Transverse colon (tissue), 4 donors: Measurements from ENCODE around the gene ZDHHC14. TPM values are rescaled to one million over a fixed set of nuclear protein-coding genes. Genes with fewer than 3 reads are reported as not detected.

ENCODE experiments used
- DNase-seq: peaks from one replicate; pipeline ENCODE4 v3.0.0-alpha.2; 2019
- H3K27ac ChIP-seq, 4 donors: fragments of 200-600 bp; sonication (generic); 2 replicates each; pipeline ENCODE4 v1.5.1; 2016 to 2018; ENCODE audit warnings: inconsistent platforms in 4 of 4
- H3K27me3 ChIP-seq: fragments of 200-600 bp; sonication (generic); 2 replicates; pipeline ENCODE4 v1.5.1; 2017; ENCODE audit warnings: inconsistent platforms
- H3K36me3 ChIP-seq, 4 donors: fragments of 200-600 bp; sonication (generic); 2 replicates each; pipeline ENCODE4 v1.5.1; 2017 to 2019; ENCODE audit warnings: inconsistent platforms in 4 of 4
- H3K4me1 ChIP-seq, 4 donors: fragments of 200-600 bp; sonication (generic); 2 replicates each; pipeline ENCODE4 v1.5.1; 2017 to 2020; ENCODE audit warnings: inconsistent platforms in 4 of 4
- H3K4me3 ChIP-seq, 4 donors: fragments of 200-600 bp; sonication (generic); 1 replicate in 1 of 4; 2 replicates in 3 of 4; pipeline versions ENCODE4 v1.5.1 to v1.6.1; 2017 to 2019; ENCODE audit warnings: inconsistent platforms in 4 of 4
- H3K9me3 ChIP-seq, 2 donors: fragments of 200-600 bp; sonication (generic); 2 replicates each; pipeline ENCODE4 v1.5.1; 2017 to 2019; ENCODE audit warnings: inconsistent platforms in 2 of 2
- EP300 ChIP-seq: sonication (generic); formaldehyde crosslinking; IDR thresholded peaks from one replicate; pipeline ENCODE4 v1.6.1; 2017; ENCODE audit warnings: antibody characterized with exemption, low read depth
- POLR2A ChIP-seq: fragments of 450-650 bp; IDR thresholded peaks from one replicate; pipeline ENCODE4 v1.6.1; 2016; ENCODE audit warnings: antibody characterized with exemption, mild to moderate bottlenecking, moderate library complexity
- POLR2AphosphoS5 ChIP-seq, 3 donors: sonication (generic); formaldehyde crosslinking; IDR thresholded peaks; one replicate each; pipeline ENCODE4 v1.6.1; 2016; ENCODE audit warnings: antibody characterized with exemption in 3 of 3
- WGBS, 2 donors: methylation state at CpG; one replicate each; pipeline ENCODE4 v1.1.5; 2018; ENCODE audit warnings: low coverage in 1 of 2; 5-methylcytosine and 5-hydroxymethylcytosine counted together
- in situ Hi-C, 4 donors: fragments of 200-750 bp; cut with MboI; loops; one replicate each; pipeline versions ENCODE4 v1.15.0 to v1.15.1; 2017; ENCODE audit warnings: low sequenced_read_pairs in 3 of 4, low pct_ligation_motif_present in 1 of 4, low pct_unique_long_range_greater_than_20kb in 1 of 4
- intact Hi-C: fragments of 100-400 bp; cut with DNase I; formaldehyde crosslinking; loops from one replicate; pipeline ENCODE4 v1.15.1; 2023; ENCODE audit warnings: low total_unique reads
- total RNA-seq, 4 donors: library from RNA; depleted of rRNA; stranded (reverse); fragments of >200 nt; gene quantifications; one replicate each; pipeline ENCODE4 v1.1.0, GENCODE V29; 2016
- TF ChIP-seq, protein P1 (sequence below), 5 experiments: fragments of 200-600 bp in 3 of 5; fragments of 450-650 bp in 2 of 5; sonication (generic) in 3 of 5; IDR thresholded peaks; 1 replicate in 2 of 5; 2 replicates in 3 of 5; pipeline ENCODE4 v1.5.1; 2016 to 2017; ENCODE audit warnings: antibody characterized with exemption in 5 of 5, inconsistent platforms in 3 of 5, mild to moderate bottlenecking in 2 of 5, moderate library complexity in 1 of 5

ZDHHC14 gene
- total RNA-seq, 4 donors from 2014 or later, result 10.2 to 16.5 (median 12.5) TPM

DNA sequence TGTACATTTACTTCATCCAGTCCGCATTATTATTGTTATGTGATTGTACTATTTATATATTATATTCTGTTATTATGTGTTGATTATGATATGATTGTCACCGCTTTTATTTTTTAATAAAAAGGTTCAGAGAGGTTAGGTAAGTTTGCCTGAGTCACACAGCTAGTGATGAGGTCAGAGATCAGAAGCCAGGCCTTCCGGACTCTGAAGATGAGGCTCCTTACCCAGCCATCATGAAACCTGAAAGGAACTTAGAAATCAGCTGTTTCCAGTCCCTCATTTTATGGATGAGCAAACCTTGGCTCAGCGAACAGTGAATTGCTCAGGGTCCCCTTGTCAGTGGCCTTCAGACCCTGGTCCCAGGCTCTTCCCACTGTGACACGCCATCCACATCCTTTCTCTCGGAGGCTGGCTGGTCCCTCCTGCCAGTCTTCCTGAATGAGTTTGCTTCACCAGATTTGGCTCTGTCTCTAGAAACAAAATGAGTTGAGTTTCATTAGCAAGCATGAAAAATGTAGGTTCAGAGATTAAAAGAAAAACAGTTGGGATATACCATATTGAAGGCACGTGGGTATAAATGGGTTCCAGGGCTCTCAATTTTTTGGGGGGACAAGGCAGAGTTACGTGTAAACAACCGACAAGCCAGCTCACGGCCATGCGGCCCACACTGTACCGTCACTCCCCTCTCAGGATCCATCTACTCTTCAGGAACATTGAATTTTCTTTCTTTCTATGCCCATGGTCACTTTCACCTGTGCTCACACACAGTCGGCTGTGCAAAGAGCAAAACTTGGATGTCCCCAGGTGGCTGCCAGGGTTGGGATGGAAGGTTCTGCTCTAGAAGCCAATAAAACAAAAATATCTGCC lies 132.9 kb downstream of the ZDHHC14 start:
- no peaks in the 10 kb centered on the region for H3K27me3 ChIP-seq
- H3K4me3 ChIP-seq, result no peak overlapping the region
- H3K27ac ChIP-seq, result no peak overlapping the region
- DNase-seq, result no peak
- peaks cover 0 to 13% (median 0%) of the 10 kb centered on the region in 4 donors for H3K4me1 ChIP-seq
- no peaks in the 10 kb centered on the region for H3K9me3 ChIP-seq
- in situ Hi-C loops (no loop called here), intact Hi-C loops (no loop called here)
- H3K36me3 ChIP-seq, result no peaks in the 10 kb centered on the region
- 89 to 95% methylated on average over 12 to 13 of the region's 13 CpGs for WGBS, 2 donors
- no peak for TF ChIP-seq EP300

GRCh38 chr6:157514659-157515496 lies 133.9 kb downstream of the ZDHHC14 start:
- TF ChIP-seq POLR2AphosphoS5 (IDR thresholded peaks at IDR 0.05) (no peak), POLR2A (no peak), EP300 (no peak)
- TF ChIP-seq, protein P1, sequence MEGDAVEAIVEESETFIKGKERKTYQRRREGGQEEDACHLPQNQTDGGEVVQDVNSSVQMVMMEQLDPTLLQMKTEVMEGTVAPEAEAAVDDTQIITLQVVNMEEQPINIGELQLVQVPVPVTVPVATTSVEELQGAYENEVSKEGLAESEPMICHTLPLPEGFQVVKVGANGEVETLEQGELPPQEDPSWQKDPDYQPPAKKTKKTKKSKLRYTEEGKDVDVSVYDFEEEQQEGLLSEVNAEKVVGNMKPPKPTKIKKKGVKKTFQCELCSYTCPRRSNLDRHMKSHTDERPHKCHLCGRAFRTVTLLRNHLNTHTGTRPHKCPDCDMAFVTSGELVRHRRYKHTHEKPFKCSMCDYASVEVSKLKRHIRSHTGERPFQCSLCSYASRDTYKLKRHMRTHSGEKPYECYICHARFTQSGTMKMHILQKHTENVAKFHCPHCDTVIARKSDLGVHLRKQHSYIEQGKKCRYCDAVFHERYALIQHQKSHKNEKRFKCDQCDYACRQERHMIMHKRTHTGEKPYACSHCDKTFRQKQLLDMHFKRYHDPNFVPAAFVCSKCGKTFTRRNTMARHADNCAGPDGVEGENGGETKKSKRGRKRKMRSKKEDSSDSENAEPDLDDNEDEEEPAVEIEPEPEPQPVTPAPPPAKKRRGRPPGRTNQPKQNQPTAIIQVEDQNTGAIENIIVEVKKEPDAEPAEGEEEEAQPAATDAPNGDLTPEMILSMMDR (IDR thresholded peaks at IDR 0.05), result no peak
- Histone ChIP-seq H3K4me3 (no peak overlapping the region), H3K4me1 (peaks cover 0 to 13% (median 0%) of the 10 kb centered on the region in 4 donors), H3K9me3 (no peaks in the 10 kb centered on the region), H3K27ac (no peak overlapping the region), H3K27me3 (no peaks in the 10 kb centered on the region), H3K36me3 (no peaks in the 10 kb centered on the region)
- in situ Hi-C loops (no loop called here), intact Hi-C loops (no loop called here)
- 89 to 98% methylated on average over 10 to 19 of the region's 19 CpGs for WGBS, 2 donors
- no peak for DNase-seq

DNA sequence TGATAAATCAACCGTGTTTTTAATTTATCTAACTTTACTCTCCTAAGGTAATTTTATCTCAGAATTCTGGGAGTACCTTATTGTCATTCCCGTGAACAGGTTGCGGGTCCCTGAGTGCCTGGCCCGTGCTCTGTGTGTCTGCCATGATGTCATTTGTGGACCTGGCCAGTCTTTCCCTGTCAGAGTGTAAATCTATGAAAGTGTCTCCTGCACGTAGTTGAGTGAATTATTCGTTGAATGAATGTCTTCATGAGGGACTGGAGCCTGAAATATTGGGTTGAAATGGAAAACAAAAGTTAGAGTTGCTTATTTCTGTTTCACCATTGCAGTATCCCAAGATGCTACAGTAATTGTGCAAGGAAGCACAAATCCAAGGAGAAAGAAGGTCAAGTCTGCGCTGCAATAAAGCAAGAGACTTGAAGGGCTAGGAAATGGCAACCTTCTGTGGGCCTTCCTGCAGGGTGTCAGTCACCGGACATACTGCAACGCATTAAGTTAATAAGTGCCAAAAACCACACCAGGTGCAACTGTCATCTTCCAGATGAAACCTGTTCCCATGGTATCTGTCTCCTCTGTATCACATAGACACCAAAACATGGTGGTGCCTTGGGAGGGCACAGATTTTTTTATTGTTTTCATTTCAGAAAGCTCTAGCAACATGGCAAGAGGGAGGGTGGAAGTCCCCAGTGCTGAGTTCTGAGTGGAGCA lies 135.5 kb downstream of the ZDHHC14 start:
- in situ Hi-C loops (no loop called here), intact Hi-C loops (no loop called here)
- 89 to 91% methylated on average over 6 to 9 of the region's 9 CpGs for WGBS, 2 donors
- no peak overlapping the region for H3K4me3 ChIP-seq
- H3K27me3 ChIP-seq, result no peaks in the 10 kb centered on the region
- H3K4me1 ChIP-seq, result peaks cover 0 to 13% (median 0%) of the 10 kb centered on the region in 4 donors
- H3K36me3 ChIP-seq, result no peaks in the 10 kb centered on the region
- no peaks in the 10 kb centered on the region for H3K9me3 ChIP-seq
- H3K27ac ChIP-seq, result no peak overlapping the region
- TF ChIP-seq, protein P1 (IDR thresholded peaks at IDR 0.05), result no peak
- TF ChIP-seq POLR2AphosphoS5 (IDR thresholded peaks at IDR 0.05), result no peak
- no peak for TF ChIP-seq EP300
- no peak for TF ChIP-seq POLR2A
- no peak for DNase-seq

- H3K4me1 ChIP-seq, result peaks cover 0 to 11% (median 0%) of the 10 kb centered on the region in 4 donors
- DNase-seq, result no peak
- H3K27ac ChIP-seq, result no peak overlapping the region
- TF ChIP-seq POLR2AphosphoS5 (IDR thresholded peaks at IDR 0.05) (no peak), POLR2A (no peak), EP300 (no peak)
- TF ChIP-seq, protein P1 (IDR thresholded peaks at IDR 0.05), result no peak
- 75% methylated on average over 15 of the region's 15 CpGs; no CpG with 5 or more reads in 1 of the 2 donors for WGBS, 2 donors
- in situ Hi-C loops (no loop called here), intact Hi-C loops (no loop called here)
- no peaks in the 10 kb centered on the region for H3K36me3 ChIP-seq
- no peaks in the 10 kb centered on the region for H3K27me3 ChIP-seq
- no peak overlapping the region for H3K4me3 ChIP-seq
- H3K9me3 ChIP-seq, result no peaks in the 10 kb centered on the region
Measured at GRCh38 chr6:157517601-157518359, 136.8 kb downstream of the ZDHHC14 start.
